ENCODE measurements around the gene ZNF644.

Gene ZNF644

DNA sequence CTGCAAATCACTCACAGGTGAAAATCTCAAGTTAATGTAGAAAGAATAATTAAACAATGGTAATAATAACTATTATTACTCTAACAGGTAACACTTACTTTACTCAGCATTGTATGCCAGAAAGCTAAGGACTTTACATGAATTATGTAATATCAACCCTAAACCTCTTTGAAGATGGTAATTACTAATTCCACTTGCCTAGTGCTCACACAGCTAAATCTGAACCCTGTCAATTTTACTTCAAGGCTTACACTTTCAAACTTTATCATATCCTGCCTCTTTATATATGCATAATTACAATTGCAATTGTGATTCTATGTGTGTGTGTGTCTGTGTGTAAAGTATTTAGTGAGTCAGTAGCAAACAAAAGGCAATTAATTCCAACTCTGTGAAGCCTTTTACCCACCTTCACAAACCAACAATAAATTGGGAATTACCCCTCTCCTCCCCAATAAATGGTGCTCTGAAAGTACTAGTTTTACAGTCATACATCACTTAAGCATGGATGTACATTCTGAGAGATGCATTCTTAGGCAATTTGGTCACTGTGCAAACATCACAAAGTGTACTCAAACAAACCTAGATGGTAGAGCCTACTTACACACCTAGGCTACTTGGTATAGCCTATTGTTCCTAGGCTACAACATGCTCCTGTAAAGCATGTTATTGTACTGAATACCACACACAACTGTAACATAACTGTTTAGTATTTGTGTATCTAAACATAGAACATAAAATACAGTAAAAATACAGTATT, 5.9 kb downstream of the ZNF644 start:
- Histone ChIP-seq H3K4me2 (ENCODE audit: low read length) (no peak overlapping the region), H3K79me2 (ENCODE audit: control insufficient read depth, low read length) (peaks cover 98% of the 10 kb centered on the region), H3F3A (ENCODE audit: control insufficient read depth, insufficient read depth) (no peaks in the 10 kb centered on the region), H3K27me3 (ENCODE audit: control insufficient read depth, low read length) (no peaks in the 10 kb centered on the region), H3K9me2 (replicated peaks; ENCODE audit: control insufficient read depth, low read length) (no peaks in the 10 kb centered on the region), H3K27ac (ENCODE audit: low read depth, low read length) (no peak overlapping the region), H3K4me1 (ENCODE audit: control insufficient read depth, low read length) (peaks cover 35% of the 10 kb centered on the region), H3K9me3 (ENCODE audit: control insufficient read depth, insufficient read depth, low read length) (no peaks in the 10 kb centered on the region), H3K4me3 (ENCODE audit: low read length) (no peak overlapping the region), H4K20me1 (ENCODE audit: control insufficient read depth, insufficient read depth, low read depth, low read length) (peaks cover 17% of the 10 kb centered on the region), H3K36me3 (ENCODE audit: control insufficient read depth, low read length) (peaks cover 74% of the 10 kb centered on the region)
- TF ChIP-seq EZH2phosphoT487 (IDR thresholded peaks at IDR 0.05; ENCODE audit: borderline replicate concordance, low read length) = no peak
- TF ChIP-seq, protein P1, sequence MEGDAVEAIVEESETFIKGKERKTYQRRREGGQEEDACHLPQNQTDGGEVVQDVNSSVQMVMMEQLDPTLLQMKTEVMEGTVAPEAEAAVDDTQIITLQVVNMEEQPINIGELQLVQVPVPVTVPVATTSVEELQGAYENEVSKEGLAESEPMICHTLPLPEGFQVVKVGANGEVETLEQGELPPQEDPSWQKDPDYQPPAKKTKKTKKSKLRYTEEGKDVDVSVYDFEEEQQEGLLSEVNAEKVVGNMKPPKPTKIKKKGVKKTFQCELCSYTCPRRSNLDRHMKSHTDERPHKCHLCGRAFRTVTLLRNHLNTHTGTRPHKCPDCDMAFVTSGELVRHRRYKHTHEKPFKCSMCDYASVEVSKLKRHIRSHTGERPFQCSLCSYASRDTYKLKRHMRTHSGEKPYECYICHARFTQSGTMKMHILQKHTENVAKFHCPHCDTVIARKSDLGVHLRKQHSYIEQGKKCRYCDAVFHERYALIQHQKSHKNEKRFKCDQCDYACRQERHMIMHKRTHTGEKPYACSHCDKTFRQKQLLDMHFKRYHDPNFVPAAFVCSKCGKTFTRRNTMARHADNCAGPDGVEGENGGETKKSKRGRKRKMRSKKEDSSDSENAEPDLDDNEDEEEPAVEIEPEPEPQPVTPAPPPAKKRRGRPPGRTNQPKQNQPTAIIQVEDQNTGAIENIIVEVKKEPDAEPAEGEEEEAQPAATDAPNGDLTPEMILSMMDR (IDR thresholded peaks at IDR 0.05; ENCODE audit: low read depth, low read length, poor library complexity, severe bottlenecking) = no peak

DNA sequence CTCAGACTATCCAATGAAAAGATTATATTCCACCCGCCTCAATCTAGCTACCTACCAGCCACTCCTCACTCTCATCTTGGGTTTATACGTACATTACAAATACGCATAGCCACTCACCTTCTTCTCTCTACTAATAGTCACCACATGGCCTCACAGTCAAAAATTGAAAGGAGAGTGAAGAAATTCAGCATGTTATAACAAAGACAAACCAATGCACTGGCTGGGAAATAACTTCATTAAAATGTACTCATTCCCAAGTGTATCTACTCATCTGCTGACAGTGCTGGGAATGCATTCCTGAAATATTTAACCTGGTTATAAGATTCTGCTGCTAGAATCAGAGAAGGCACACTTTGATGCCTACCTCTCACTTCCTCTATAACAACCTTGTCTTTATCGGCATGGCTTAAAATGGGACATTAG, 6.5 kb downstream of the ZNF644 start:
- TF ChIP-seq, protein P1 (IDR thresholded peaks at IDR 0.05; ENCODE audit: low read depth, low read length, poor library complexity, severe bottlenecking) = no peak
- no peak for TF ChIP-seq EZH2phosphoT487 (IDR thresholded peaks at IDR 0.05; ENCODE audit: borderline replicate concordance, low read length)
- no peaks in the 10 kb centered on the region for H3K27me3 ChIP-seq (ENCODE audit: control insufficient read depth, low read length)
- H3F3A ChIP-seq (ENCODE audit: control insufficient read depth, insufficient read depth) = 0 out of 2 replicates have a peak, but pooled peaks cover 2% of the 10 kb centered on the region
- H3K36me3 ChIP-seq (ENCODE audit: control insufficient read depth, low read length) = peaks cover 71% of the 10 kb centered on the region
- peaks cover 98% of the 10 kb centered on the region for H3K79me2 ChIP-seq (ENCODE audit: control insufficient read depth, low read length)
- H3K27ac ChIP-seq (ENCODE audit: low read depth, low read length) = no peak overlapping the region
- peaks cover 32% of the 10 kb centered on the region for H3K4me1 ChIP-seq (ENCODE audit: control insufficient read depth, low read length)
- H3K9me3 ChIP-seq (ENCODE audit: control insufficient read depth, insufficient read depth, low read length) = no peaks in the 10 kb centered on the region
- no peaks in the 10 kb centered on the region for H3K9me2 ChIP-seq (replicated peaks; ENCODE audit: control insufficient read depth, low read length)
- H4K20me1 ChIP-seq (ENCODE audit: control insufficient read depth, insufficient read depth, low read depth, low read length) = peaks cover 11% of the 10 kb centered on the region
- no peak overlapping the region for H3K4me2 ChIP-seq (ENCODE audit: low read length)
- no peak overlapping the region for H3K4me3 ChIP-seq (ENCODE audit: low read length)

DNA sequence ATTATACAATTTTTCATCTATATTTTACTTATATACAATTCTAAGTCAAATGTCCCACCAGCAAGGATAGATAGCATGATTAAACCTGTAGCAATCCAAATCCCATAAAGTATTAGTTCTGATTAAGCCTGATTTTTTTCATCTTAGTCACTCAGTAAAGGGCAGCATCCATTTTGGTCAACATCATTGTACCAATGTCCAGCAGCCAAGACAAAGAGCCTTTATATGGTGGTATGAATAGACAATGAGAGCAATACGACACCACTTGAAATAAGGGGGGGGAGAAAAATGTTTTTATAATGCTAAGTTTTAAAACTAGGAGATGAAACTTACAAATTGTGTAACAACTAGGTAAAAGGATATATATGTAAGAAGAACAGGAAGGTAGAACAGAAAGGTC, 7.4 kb downstream of the ZNF644 start:
- peaks cover 98% of the 10 kb centered on the region for H3K79me2 ChIP-seq (ENCODE audit: control insufficient read depth, low read length)
- no peak overlapping the region for H3K4me3 ChIP-seq (ENCODE audit: low read length)
- H3K9me3 ChIP-seq (ENCODE audit: control insufficient read depth, insufficient read depth, low read length) = no peaks in the 10 kb centered on the region
- H3K27ac ChIP-seq (ENCODE audit: low read depth, low read length) = no peak overlapping the region
- H3K4me1 ChIP-seq (ENCODE audit: control insufficient read depth, low read length) = peaks cover 23% of the 10 kb centered on the region
- peaks cover 68% of the 10 kb centered on the region for H3K36me3 ChIP-seq (ENCODE audit: control insufficient read depth, low read length)
- H4K20me1 ChIP-seq (ENCODE audit: control insufficient read depth, insufficient read depth, low read depth, low read length) = peaks cover 10% of the 10 kb centered on the region
- 0 out of 2 replicates have a peak, but pooled peaks cover 2% of the 10 kb centered on the region for H3F3A ChIP-seq (ENCODE audit: control insufficient read depth, insufficient read depth)
- H3K27me3 ChIP-seq (ENCODE audit: control insufficient read depth, low read length) = no peaks in the 10 kb centered on the region
- no peak overlapping the region for H3K4me2 ChIP-seq (ENCODE audit: low read length)
- TF ChIP-seq, protein P1 (IDR thresholded peaks at IDR 0.05; ENCODE audit: low read depth, low read length, poor library complexity, severe bottlenecking) = no peak
- TF ChIP-seq EZH2phosphoT487 (IDR thresholded peaks at IDR 0.05; ENCODE audit: borderline replicate concordance, low read length) = no peak
- H3K9me2 ChIP-seq (replicated peaks; ENCODE audit: control insufficient read depth, low read length) = no peaks in the 10 kb centered on the region

Data from DOHH2 (cell line).